ENCODE data around the gene PASK. TPM values are rescaled to one million over a fixed set of nuclear protein-coding genes. Genes with fewer than 3 reads are reported as not detected.

PASK gene
- total and polyA plus RNA-seq, 2 donors (not counting 1 experiment from before 2014, with no cell fraction given): 1.0 to 1.5 TPM

DNA sequence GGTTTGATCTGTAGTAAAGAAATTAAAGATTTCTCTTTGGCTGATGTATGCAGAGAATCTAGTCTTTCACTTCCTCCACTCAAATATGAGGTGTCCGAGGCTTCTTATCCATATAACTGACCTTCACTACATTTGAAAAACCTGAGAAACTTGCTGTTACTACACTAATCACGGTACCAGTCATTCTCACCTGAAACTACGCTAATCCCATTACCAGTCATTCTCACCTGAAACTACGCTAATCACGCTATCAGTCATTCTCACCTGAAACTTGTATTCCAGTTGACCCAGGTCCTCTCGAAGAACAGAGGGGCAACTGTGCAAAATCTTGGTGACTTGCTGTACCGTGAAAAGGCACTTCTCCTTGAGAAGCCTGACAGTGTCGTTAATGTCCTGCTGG is 52.3 kb downstream of the PASK start:
- Histone ChIP-seq H3K9me3 (ENCODE audit: control insufficient read depth, insufficient read depth, low read depth, low read length) (no peaks in the 10 kb centered on the region), H3K4me2 (ENCODE audit: extremely low read depth, insufficient read depth, low read length) (no peak overlapping the region), H3K36me3 (ENCODE audit: control insufficient read depth, insufficient read depth, low read length) (peaks cover 10% of the 10 kb centered on the region), H3K27ac (ENCODE audit: insufficient read depth, low read length) (no peak overlapping the region), H4K20me1 (ENCODE audit: control insufficient read depth, extremely low read depth, insufficient read depth, low read length) (no peaks in the 10 kb centered on the region), H3K27me3 (ENCODE audit: control insufficient read depth, insufficient read depth, low read length) (no peaks in the 10 kb centered on the region), H2AFZ (ENCODE audit: low read length) (no peak overlapping the region), H3K4me1 (ENCODE audit: control insufficient read depth, extremely low read depth, insufficient read depth, low read length) (no peaks in the 10 kb centered on the region), H3K4me3 (replicated peaks in 1 of 4; ENCODE audit: control extremely low read depth in 1 of 4, insufficient read depth in 1 of 4, low read depth in 3 of 4, low read length in 4 of 4) (no peak overlapping the region), H3K79me2 (ENCODE audit: control insufficient read depth, insufficient read depth, low read length) (peaks cover 23% of the 10 kb centered on the region), H3K9ac (ENCODE audit: insufficient read depth, low read length) (no peak overlapping the region)
- TF ChIP-seq, protein P1, sequence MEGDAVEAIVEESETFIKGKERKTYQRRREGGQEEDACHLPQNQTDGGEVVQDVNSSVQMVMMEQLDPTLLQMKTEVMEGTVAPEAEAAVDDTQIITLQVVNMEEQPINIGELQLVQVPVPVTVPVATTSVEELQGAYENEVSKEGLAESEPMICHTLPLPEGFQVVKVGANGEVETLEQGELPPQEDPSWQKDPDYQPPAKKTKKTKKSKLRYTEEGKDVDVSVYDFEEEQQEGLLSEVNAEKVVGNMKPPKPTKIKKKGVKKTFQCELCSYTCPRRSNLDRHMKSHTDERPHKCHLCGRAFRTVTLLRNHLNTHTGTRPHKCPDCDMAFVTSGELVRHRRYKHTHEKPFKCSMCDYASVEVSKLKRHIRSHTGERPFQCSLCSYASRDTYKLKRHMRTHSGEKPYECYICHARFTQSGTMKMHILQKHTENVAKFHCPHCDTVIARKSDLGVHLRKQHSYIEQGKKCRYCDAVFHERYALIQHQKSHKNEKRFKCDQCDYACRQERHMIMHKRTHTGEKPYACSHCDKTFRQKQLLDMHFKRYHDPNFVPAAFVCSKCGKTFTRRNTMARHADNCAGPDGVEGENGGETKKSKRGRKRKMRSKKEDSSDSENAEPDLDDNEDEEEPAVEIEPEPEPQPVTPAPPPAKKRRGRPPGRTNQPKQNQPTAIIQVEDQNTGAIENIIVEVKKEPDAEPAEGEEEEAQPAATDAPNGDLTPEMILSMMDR (conservative IDR thresholded peaks at IDR 0.05 in 1 of 2, IDR thresholded peaks at IDR 0.05 in 1 of 2; ENCODE audit: low read depth in 1 of 2, low read length in 2 of 2): no peak
- no peak for TF ChIP-seq EZH2 (IDR thresholded peaks at IDR 0.05; ENCODE audit: low read length, missing control alignments)
- DNase-seq (ENCODE audit: low read depth in 2 of 2): no peak

DNA sequence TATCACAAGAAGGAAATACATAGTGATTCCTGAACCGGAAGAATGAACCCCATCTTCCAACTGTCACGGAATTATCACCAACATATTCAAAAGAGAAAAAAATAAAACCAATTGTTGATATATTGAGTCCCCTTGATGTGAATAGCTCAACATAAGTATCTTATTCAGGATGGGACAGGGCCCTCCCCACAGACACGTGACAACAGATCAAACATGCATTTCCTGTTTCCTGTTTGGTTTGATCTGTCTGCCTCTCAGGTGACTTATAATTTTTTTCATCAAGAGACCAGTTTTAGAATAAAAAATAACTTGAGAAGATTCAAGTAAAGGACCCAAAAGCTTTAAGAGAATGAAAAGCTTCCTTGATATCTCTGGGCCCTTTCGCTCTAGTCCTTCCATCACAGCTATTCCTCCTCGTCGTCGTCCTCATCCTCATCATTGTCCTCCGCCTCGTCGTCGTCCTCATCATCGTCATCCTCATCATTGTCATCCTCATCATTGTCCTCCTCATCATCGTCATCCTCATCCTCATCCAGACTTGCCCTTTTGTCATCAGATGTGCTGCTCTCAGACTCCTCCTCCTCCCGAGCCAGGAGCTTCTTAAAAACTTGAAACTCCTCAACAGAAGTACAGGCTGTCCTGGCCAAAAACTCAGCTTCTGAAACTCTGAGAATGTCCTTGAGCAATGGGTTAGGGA is 53.5 kb downstream of the PASK start:
- TF ChIP-seq, protein P1 (conservative IDR thresholded peaks at IDR 0.05 in 1 of 2, IDR thresholded peaks at IDR 0.05 in 1 of 2; ENCODE audit: low read depth in 1 of 2, low read length in 2 of 2): no peak
- no peak for TF ChIP-seq EZH2 (IDR thresholded peaks at IDR 0.05; ENCODE audit: low read length, missing control alignments)
- H3K4me2 ChIP-seq (ENCODE audit: extremely low read depth, insufficient read depth, low read length): no peak overlapping the region
- no peak for DNase-seq (ENCODE audit: low read depth in 2 of 2)
- H3K27me3 ChIP-seq (ENCODE audit: control insufficient read depth, insufficient read depth, low read length): no peaks in the 10 kb centered on the region
- no peak overlapping the region for H3K9ac ChIP-seq (ENCODE audit: insufficient read depth, low read length)
- H4K20me1 ChIP-seq (ENCODE audit: control insufficient read depth, extremely low read depth, insufficient read depth, low read length): no peaks in the 10 kb centered on the region
- no peaks in the 10 kb centered on the region for H3K4me1 ChIP-seq (ENCODE audit: control insufficient read depth, extremely low read depth, insufficient read depth, low read length)
- H3K27ac ChIP-seq (ENCODE audit: insufficient read depth, low read length): no peak overlapping the region
- no peaks in the 10 kb centered on the region for H3K9me3 ChIP-seq (ENCODE audit: control insufficient read depth, insufficient read depth, low read depth, low read length)
- no peak overlapping the region for H3K4me3 ChIP-seq (replicated peaks in 1 of 4; ENCODE audit: control extremely low read depth in 1 of 4, insufficient read depth in 1 of 4, low read depth in 3 of 4, low read length in 4 of 4)
- H3K79me2 ChIP-seq (ENCODE audit: control insufficient read depth, insufficient read depth, low read length): peaks cover 14% of the 10 kb centered on the region
- peaks cover 14% of the 10 kb centered on the region for H3K36me3 ChIP-seq (ENCODE audit: control insufficient read depth, insufficient read depth, low read length)
- no peak overlapping the region for H2AFZ ChIP-seq (ENCODE audit: low read length)

DNA sequence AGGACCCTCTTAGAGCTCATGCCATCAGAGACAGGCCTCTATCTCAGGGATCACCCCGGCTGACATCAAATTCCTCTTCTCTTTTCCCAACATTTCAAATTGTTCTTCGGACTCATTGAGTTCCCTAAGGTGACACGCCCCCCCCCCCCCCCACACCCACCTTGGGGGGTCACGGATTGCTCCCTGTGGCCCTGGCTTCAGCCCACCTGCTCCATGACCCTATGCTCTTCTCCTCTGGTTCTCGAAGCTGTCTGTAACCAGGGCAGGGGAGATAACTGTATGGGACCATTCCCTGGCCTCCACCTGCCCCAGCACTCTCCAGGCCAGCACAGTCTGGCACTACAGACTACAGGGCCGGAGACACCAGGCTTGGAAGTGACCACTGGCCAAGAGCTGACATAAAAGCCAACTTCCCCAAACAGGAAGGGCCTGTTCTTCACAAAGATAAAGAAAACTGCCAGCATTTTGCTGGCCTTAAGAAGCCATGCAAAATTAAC is 54.3 kb downstream of the PASK start:
- Histone ChIP-seq H3K36me3 (ENCODE audit: control insufficient read depth, insufficient read depth, low read length) (peaks cover 14% of the 10 kb centered on the region), H3K4me1 (ENCODE audit: control insufficient read depth, extremely low read depth, insufficient read depth, low read length) (no peaks in the 10 kb centered on the region)

More for the DNA sequence above, 54.3 kb downstream of the PASK start:
- no peak overlapping the region for H3K4me2 ChIP-seq (ENCODE audit: extremely low read depth, insufficient read depth, low read length)
- H2AFZ ChIP-seq (ENCODE audit: low read length): no peak overlapping the region
- no peak overlapping the region for H3K4me3 ChIP-seq (replicated peaks in 1 of 4; ENCODE audit: control extremely low read depth in 1 of 4, insufficient read depth in 1 of 4, low read depth in 3 of 4, low read length in 4 of 4)
- TF ChIP-seq, protein P1 (conservative IDR thresholded peaks at IDR 0.05 in 1 of 2, IDR thresholded peaks at IDR 0.05 in 1 of 2; ENCODE audit: low read depth in 1 of 2, low read length in 2 of 2): no peak
- no peak for TF ChIP-seq EZH2 (IDR thresholded peaks at IDR 0.05; ENCODE audit: low read length, missing control alignments)
- peaks cover 11% of the 10 kb centered on the region for H3K79me2 ChIP-seq (ENCODE audit: control insufficient read depth, insufficient read depth, low read length)
- DNase-seq (ENCODE audit: low read depth in 2 of 2): no peak
- no peaks in the 10 kb centered on the region for H3K27me3 ChIP-seq (ENCODE audit: control insufficient read depth, insufficient read depth, low read length)
- no peaks in the 10 kb centered on the region for H4K20me1 ChIP-seq (ENCODE audit: control insufficient read depth, extremely low read depth, insufficient read depth, low read length)
- H3K9ac ChIP-seq (ENCODE audit: insufficient read depth, low read length): no peak overlapping the region
- H3K27ac ChIP-seq (ENCODE audit: insufficient read depth, low read length): no peak overlapping the region
- H3K9me3 ChIP-seq (ENCODE audit: control insufficient read depth, insufficient read depth, low read depth, low read length): no peaks in the 10 kb centered on the region
